HG02970 (cell line): ENCODE results near the gene ZC3H18.

Experiments used
- ATAC-seq: cut with Tn5 transposase; IDR thresholded peaks from one replicate; pipeline ENCODE4 v1.9.1; 2021; ENCODE audit warnings: mild to moderate bottlenecking, moderate library complexity, moderate number of reproducible peaks; ENCODE audit not compliant: unreplicated experiment, low FRiP score

The ZC3H18 gene

GRCh38 chr16:88548985-88549384 is 21.2 kb upstream of the ZC3H18 start:
- ATAC-seq: no peak

GRCh38 chr16:88549671-88550245 is 20.4 kb upstream of the ZC3H18 start:
- no peak for ATAC-seq

GRCh38 chr16:88550246-88550661 is 19.9 kb upstream of the ZC3H18 start:
- ATAC-seq: no peak

GRCh38 chr16:88552166-88552565 is 18.0 kb upstream of the ZC3H18 start:
- ATAC-seq: no peak

- ATAC-seq: no peak
These were observed 17.4 kb upstream of the ZC3H18 start for GRCh38 chr16:88552815-88553214.

GRCh38 chr16:88553739-88554138 is 16.5 kb upstream of the ZC3H18 start:
- ATAC-seq: no peak

GRCh38 chr16:88554711-88555264 is 15.4 kb upstream of the ZC3H18 start:
- no peak for ATAC-seq

GRCh38 chr16:88556294-88556988 is 13.8 kb upstream of the ZC3H18 start:
- no peak for ATAC-seq

GRCh38 chr16:88558457-88559442 is 11.5 kb upstream of the ZC3H18 start:
- no peak for ATAC-seq

GRCh38 chr16:88560714-88561484 is 9.3 kb upstream of the ZC3H18 start:
- ATAC-seq: no peak

- ATAC-seq: no peak
These were observed 8.5 kb upstream of the ZC3H18 start for GRCh38 chr16:88561485-88562359.

GRCh38 chr16:88566158-88566557 is 4.0 kb upstream of the ZC3H18 start:
- no peak for ATAC-seq

GRCh38 chr16:88568710-88569613 is 1.2 kb upstream of the ZC3H18 start:
- ATAC-seq: no peak

- ATAC-seq: peak; percentile 30
These were observed 604 bp upstream of the ZC3H18 start for GRCh38 chr16:88569614-88569984.

- no peak for ATAC-seq
These were observed 489 bp downstream of the ZC3H18 start for GRCh38 chr16:88570691-88571092.

- ATAC-seq: no peak
These were observed 5.0 kb downstream of the ZC3H18 start for GRCh38 chr16:88575251-88575650.

GRCh38 chr16:88576307-88576706 is 6.1 kb downstream of the ZC3H18 start:
- ATAC-seq: no peak

- ATAC-seq: no peak
These were observed 7.0 kb downstream of the ZC3H18 start for GRCh38 chr16:88577166-88577565.
